Right cardiac atrium (tissue), 5 donors: Measurements from ENCODE around the gene ITPRIP. TPM values are rescaled to one million over a fixed set of nuclear protein-coding genes. Genes with fewer than 3 reads are reported as not detected.
A peak's percentile ranks its signal among the peaks of the same experiment; 100 is the strongest.

Experiments used
- ATAC-seq, 2 donors: fragments of 200-7000 bp; cut with Tn5 transposase; one replicate each; pipeline versions ENCODE4 v1.8.0 to v1.9.1; 2020; ENCODE audit warnings: moderate library complexity in 2 of 2, mild to moderate bottlenecking in 1 of 2
- DNase-seq, 3 donors: peaks; one replicate each; pipeline ENCODE4 v3.0.0-alpha.2; 2020
- H3K27ac ChIP-seq: one replicate; pipeline ENCODE4 v1.5.1; 2013; ENCODE audit warnings: mild to moderate bottlenecking, low read length, control low read depth, moderate library complexity
- H3K27me3 ChIP-seq: one replicate; pipeline ENCODE4 v1.6.1; 2013; ENCODE audit not compliant: control insufficient read depth, insufficient read depth
- H3K4me1 ChIP-seq: one replicate; pipeline ENCODE4 v1.6.1; 2013; ENCODE audit warnings: low read length; ENCODE audit not compliant: control insufficient read depth, insufficient read depth
- H3K4me3 ChIP-seq: one replicate; pipeline ENCODE4 v1.5.1; 2013; ENCODE audit warnings: low read length, control low read depth
- H3K9me3 ChIP-seq: one replicate; pipeline ENCODE4 v1.6.1; 2013; ENCODE audit warnings: low read length; ENCODE audit not compliant: control insufficient read depth
- WGBS: extraction: QIAGEN DNeasy Blood & Tissue Kit; methylation state at CpG from one replicate; pipeline ENCODE4 v1.1.7; 2013; 5-methylcytosine and 5-hydroxymethylcytosine counted together
- intact Hi-C, 4 donors: fragments of 100-400 bp; cut with DNase I; formaldehyde crosslinking; loops; one replicate each; pipeline versions ENCODE4 v1.11.0 to v1.14.0; 2022 to 2023
- polyA plus RNA-seq: library from polyadenylated mRNA; stranded (reverse); fragments of 200-250 nt; gene quantifications from one replicate; pipeline ENCODE4 v1.2.3, GENCODE V29; 2013
- total RNA-seq, 4 donors: library from RNA; stranded (reverse); fragmentation: NEBNext Ultra II Directional; extraction: Animal tissue kit (Norgen Biotek cat#: 25700); gene quantifications; one replicate each; pipeline ENCODE4 v1.2.1, GENCODE V29; 2021
- donor health status: healthy with polysubstance abuse.
- donor health status: DM: no; HTN: yes; CAD: no.
- donor health status: DM: no; HTN: no; CAD: no.
- donor health status: DM: no; HTN: yes; CAD: no; lungs with severe emphysema.
- donor health status: DM: yes; HTN: yes; CAD: no.

The ITPRIP gene
- total and polyA plus RNA-seq, 5 donors: 29.1 to 83.3 (median 42.7) TPM

DNA sequence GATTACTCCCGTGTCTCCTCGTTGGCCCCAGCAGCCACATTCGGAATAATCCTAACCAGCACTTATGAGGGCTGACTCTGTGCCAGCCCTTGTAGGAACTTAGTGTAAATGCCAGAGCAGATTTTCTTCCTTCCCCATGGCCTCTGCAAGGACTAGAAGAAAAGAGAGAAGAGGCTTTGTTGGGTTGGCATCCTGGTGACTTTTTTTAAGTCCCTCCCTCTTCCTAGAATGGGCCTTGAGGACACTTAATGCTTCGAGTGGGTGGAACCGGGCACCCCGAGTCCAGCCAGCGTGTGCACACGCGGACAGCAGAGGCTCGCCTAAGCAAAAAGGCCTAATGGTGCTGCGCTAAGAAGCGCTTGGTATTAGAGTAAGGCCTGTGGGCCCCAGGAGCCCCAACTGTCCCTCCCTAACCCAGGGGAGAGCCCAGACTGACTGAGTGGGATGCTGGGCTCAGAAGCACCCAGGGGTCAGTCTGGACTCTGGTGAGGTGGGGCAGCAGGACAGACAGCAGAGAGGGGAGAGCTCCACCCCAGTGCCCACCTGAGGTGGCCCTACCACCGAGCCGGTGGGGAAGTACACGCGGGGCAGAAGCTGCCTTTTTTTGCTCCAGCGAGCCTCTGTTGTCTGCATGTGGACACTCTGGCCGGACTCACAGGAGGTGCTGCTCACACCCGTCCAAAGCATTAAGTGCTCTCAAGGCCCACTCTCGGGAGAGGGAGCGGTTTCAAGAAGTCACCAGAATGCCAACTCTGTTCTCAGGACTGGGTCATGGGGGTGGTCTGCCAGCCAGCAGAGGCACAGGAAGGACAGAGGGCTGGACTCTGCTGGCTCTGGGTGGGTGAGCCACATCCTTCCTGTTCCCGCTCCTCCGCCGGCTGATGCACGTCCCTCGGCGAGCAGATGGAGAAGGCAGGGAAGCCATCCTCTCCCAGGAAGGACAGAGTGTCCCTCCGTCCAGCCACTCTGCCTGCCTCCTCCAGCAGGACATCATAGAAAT is 12.5 kb downstream of the ITPRIP start:
- Histone ChIP-seq H3K9me3 (no peaks in the 10 kb centered on the region), H3K27me3 (no peaks in the 10 kb centered on the region), H3K4me3 (no peak overlapping the region), H3K27ac (peak overlapping the region; percentile 98), H3K4me1 (peaks cover 86% of the 10 kb centered on the region)
- intact Hi-C loops: no loop called here
- WGBS: 35% methylated on average over 28 of the region's 28 CpGs
- DNase-seq (peak in 2 of 3 donors; percentile 60 to 78), ATAC-seq (peak; percentile 2 to 5)

DNA sequence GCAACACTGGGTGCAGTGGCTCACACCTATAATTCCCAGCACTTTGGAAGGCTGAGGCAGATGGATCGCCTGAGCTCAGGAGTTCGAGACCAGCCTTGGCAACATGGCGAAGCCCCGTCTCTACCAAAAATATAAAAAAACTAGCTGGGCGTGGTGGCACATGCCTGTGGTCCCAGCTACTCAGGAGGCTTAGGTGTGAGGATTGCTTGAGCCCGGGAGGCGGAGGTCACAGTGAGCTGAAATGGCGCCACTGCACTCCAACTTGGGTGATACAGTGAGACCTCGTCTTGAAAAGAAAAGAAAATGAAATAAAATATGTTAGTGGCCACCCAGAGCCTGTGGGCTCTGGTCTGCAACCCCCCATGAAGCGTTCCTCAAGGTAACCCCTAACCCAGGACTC is 13.3 kb downstream of the ITPRIP start:
- ATAC-seq: no peak
- Histone ChIP-seq H3K9me3 (no peaks in the 10 kb centered on the region), H3K27me3 (no peaks in the 10 kb centered on the region), H3K27ac (peak overlapping the region; percentile 62), H3K4me3 (no peak overlapping the region), H3K4me1 (peaks cover 83% of the 10 kb centered on the region)
- DNase-seq: peak in 1 of 3 donors; percentile 37
- 89% methylated on average over 10 of the region's 10 CpGs for WGBS
- intact Hi-C loops: no loop called here

DNA sequence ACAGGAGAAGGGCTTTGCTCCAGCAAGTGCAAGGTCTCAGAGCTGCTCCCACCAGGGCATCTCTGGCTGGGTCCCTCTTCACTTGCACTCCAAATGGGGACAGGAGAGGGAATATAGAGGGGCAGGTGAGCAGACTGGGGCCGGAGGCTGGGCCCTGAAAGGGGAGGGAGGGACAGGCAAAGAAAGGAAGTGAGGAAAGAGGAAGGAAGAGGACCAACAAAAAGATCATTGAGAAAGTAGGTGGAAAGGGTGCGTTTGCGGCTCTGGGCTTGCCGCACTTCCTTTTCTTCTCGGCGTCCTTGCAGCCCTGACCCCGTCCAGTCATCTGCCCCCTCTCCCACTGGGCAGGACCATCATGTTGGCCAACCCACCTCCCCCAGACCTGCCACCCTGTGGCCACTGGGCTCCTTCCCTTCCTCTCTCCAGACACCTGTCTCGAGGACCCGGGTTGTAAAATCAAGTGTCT is 14.0 kb downstream of the ITPRIP start:
- intact Hi-C loops: no loop called here

DNA sequence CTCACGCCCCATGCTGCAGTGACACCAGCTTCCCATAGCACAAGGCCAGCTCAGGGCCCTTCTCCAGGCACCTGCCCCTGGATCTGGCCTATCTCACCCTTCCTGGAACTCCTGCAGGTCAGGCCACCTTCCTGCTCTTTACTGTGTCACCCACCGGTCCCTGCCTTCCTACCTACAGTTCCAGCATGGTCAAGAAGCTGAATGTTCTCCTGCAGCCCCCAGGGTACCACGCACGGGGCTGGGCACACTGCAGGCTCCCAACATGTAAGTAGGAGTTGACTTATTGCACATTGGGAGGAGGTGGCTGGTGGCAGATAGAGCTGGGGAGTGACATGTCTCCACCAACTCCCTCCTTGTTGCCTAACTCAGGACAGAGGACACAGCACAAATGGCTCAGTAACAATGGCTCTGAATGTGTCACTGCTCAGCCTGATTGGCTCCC is 14.5 kb downstream of the ITPRIP start:
- DNase-seq (peak in 1 of 3 donors; percentile 44), ATAC-seq (no peak)
- Histone ChIP-seq H3K27ac (peak overlapping the region; percentile 6), H3K4me1 (peaks cover 81% of the 10 kb centered on the region), H3K4me3 (no peak overlapping the region), H3K27me3 (no peaks in the 10 kb centered on the region), H3K9me3 (no peaks in the 10 kb centered on the region)
- WGBS: 86% methylated on average over 4 of the region's 4 CpGs
- intact Hi-C loops: no loop called here

More for the DNA sequence above, 14.0 kb downstream of the ITPRIP start:
- DNase-seq (peak in 2 of 3 donors; percentile 69 to 72), ATAC-seq (no peak)
- Histone ChIP-seq H3K27ac (peak overlapping the region; percentile 28), H3K9me3 (no peaks in the 10 kb centered on the region), H3K4me1 (peaks cover 81% of the 10 kb centered on the region), H3K27me3 (no peaks in the 10 kb centered on the region), H3K4me3 (no peak overlapping the region)
- WGBS: 69% methylated on average over 9 of the region's 9 CpGs

DNA sequence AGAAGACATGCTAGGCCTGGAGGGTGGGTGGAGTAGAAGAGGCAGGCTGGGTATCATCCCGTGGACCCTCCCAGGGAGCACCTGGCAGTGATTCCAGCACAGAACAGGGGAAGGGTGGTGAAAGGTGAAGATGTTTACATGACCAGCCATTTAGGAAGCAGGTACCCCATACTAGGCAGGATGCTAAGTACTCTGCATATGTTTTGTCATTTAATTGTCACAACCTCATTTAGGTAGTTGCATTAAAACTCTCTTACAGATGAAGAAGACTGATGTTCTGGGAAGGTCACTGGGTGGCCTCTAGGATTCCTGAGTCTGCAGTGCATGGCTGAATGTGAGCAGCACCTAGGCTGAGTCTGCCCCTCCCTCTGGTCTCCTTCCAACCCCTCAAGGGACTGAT is 15.2 kb downstream of the ITPRIP start:
- Histone ChIP-seq H3K4me3 (no peak overlapping the region), H3K27me3 (no peaks in the 10 kb centered on the region), H3K27ac (peak overlapping the region; percentile 13), H3K9me3 (no peaks in the 10 kb centered on the region), H3K4me1 (peaks cover 80% of the 10 kb centered on the region)
- ATAC-seq: no peak
- intact Hi-C loops: no loop called here
- no peak for DNase-seq
- WGBS: 77% methylated on average over 1 of the region's 1 CpG

DNA sequence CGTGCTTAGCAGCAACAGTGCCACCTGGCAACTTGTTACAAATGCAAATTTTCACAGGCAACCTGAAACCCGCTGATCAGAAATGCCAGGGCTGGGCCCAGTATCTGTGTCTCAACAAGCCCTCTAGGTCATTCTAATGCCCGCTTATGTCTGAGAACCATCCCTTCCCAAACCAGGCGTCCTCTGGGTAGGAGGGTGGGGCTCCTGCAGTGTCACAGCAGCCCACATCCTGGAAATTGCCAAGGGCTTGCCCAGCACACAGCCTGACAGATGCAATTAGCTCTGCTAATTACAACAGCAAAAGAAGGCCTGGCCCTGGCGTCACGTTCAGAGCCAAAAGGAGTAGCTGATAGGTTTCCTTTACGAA is 15.9 kb downstream of the ITPRIP start:
- peak in 1 of 3 donors; percentile 48 for DNase-seq
- ATAC-seq: peak in 1 of 2 donors; percentile 8
- intact Hi-C loops: no loop called here
- Histone ChIP-seq H3K27ac (peak overlapping the region; percentile 79), H3K4me1 (peaks cover 78% of the 10 kb centered on the region), H3K9me3 (no peaks in the 10 kb centered on the region), H3K27me3 (no peaks in the 10 kb centered on the region), H3K4me3 (no peak overlapping the region)
- 40% methylated on average over 7 of the region's 7 CpGs for WGBS

DNA sequence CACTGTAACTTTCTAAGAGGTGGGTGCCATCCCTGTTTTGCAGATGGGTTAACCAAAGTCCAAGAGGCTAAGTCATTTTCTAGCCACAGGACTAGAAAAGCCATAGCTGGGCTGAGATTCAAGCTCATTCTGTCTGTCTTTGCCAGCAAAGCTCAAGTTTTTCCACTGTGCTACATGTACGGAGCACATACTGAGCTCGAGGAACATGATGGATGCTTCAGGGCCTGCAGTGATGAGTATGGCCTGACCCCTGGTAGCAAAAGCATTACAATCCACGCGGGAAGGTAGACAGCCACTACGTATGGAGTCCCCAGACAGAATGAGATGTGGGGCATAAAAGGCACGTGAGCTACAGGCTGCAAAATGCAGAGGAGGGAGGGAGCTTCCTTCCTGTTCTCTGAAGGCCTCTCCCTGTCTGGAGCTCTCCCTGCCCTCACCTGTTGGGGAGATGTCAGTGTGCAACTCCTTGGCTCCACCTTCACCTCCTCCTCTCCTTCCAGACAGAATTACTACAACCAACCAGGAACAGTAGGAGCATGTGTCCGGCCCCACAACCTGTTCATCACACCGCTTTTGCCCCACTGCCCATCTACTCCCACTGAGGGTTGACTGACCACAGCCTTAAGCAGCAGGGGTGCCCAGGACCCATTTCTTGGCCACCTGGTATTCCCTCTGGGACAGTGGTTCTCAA is 16.4 kb downstream of the ITPRIP start:
- H3K9me3 ChIP-seq: no peaks in the 10 kb centered on the region
- DNase-seq: peak in 1 of 3 donors; percentile 20
- no peak for ATAC-seq
- H3K27me3 ChIP-seq: no peaks in the 10 kb centered on the region
- H3K4me3 ChIP-seq: no peak overlapping the region
- intact Hi-C loops: no loop called here
- H3K4me1 ChIP-seq: peaks cover 76% of the 10 kb centered on the region
- 49% methylated on average over 8 of the region's 8 CpGs for WGBS
- H3K27ac ChIP-seq: peak overlapping the region; percentile 79

DNA sequence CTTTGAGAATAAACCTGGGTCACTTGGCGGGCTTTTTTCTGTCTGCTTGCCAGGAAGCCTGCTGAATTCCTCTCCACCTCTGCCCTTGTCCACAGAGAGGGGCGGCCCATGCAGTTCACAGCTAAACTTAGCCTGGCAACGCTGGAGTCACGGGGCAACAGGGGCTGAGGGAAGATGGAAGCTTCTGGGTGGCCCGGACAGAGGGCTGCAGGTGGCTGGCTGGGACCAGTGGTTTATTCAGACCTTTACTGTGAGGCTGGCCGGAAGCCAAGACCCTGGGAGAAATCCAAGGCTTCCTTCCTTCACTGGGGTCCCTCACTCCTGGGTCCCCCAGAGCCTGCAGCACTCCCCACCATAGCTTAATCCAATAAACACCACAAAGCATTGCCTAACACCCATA is 17.0 kb downstream of the ITPRIP start:
- peak in 1 of 3 donors; percentile 70 for DNase-seq
- H3K4me1 ChIP-seq: peaks cover 73% of the 10 kb centered on the region
- H3K9me3 ChIP-seq: no peaks in the 10 kb centered on the region
- intact Hi-C loops: no loop called here
- whole genome bisulfite sequencing: 38% methylated on average over 6 of the region's 6 CpGs
- ATAC-seq: peak in 1 of 2 donors; percentile 38
- no peaks in the 10 kb centered on the region for H3K27me3 ChIP-seq
- H3K27ac ChIP-seq: peak overlapping the region; percentile 75
- no peak overlapping the region for H3K4me3 ChIP-seq

DNA sequence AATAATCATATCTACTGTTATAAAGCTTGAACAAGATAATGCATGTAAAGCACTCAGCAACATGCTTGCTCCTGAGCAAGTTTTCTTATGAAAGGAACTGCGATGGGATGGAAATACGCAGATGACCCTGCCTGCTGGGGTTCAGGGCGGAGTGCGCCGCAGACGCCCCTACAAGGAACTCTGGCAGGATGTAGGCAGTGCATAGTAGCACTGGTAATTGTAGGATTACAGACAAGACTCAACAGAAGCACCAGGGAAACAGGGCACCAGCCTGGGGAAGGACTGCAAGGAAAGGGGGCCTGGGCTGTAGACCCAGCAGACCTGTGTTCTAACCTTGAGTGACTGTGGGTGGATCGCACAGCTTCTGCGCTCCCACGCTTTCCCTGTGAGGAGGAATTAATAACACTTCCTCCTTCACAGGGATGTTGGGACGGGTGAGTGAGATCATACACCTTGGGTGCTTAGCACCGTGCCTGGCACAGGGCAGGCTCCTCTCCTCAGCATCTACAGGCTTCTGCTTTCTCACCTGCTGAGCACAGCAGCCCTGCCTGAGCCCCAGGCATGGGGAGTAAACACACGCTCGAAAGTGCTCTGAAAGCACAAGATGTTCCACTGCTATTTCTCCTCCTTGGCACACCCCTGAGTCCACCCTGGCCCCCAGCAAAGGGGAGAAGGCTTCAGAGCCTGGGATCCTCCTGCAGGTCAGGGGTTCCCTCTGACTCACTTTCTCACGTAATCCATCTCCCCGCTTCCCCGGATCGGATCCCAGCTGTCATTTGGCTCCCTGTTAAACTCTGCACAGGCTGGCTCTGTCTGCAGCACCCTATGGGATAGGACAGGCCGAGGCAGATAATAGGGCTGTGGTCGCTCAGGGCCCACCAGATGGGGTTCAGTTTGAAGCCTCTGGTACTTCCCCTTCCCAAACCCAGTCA is 19.2 kb downstream of the ITPRIP start:
- DNase-seq (peak in 1 of 3 donors; percentile 50), ATAC-seq (peak in 1 of 2 donors; percentile 3)
- H3K4me1 ChIP-seq: peaks cover 59% of the 10 kb centered on the region
- no peaks in the 10 kb centered on the region for H3K9me3 ChIP-seq
- WGBS: 43% methylated on average over 19 of the region's 19 CpGs
- intact Hi-C loops: no loop called here
- H3K27me3 ChIP-seq: no peaks in the 10 kb centered on the region
- no peak overlapping the region for H3K4me3 ChIP-seq
- peak overlapping the region; percentile 73 for H3K27ac ChIP-seq

DNA sequence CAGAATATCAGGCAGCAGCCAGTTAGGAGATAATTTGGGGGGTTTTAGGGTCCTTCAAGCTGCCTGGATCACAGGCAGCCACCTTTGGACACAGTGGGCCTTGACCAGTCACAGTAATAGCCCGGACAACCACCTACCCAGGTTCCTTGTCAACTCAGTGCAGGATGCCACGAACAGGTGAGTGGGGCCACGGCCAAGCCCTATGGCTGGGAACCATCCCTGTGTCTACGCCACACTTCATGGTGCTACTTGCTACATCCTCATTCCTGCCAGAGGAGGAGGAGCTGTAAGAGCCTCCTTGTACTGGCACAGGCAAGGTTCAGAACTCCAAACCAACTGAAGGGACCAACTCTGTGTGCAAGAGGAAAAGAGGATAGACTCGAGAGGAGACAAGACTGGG is 19.9 kb downstream of the ITPRIP start:
- H3K4me3 ChIP-seq: no peak overlapping the region
- 83% methylated on average over 5 of the region's 5 CpGs for WGBS
- no peaks in the 10 kb centered on the region for H3K27me3 ChIP-seq
- peaks cover 51% of the 10 kb centered on the region for H3K4me1 ChIP-seq
- H3K27ac ChIP-seq: peak overlapping the region; percentile 32
- intact Hi-C loops: no loop called here
- H3K9me3 ChIP-seq: no peaks in the 10 kb centered on the region
- ATAC-seq (no peak), DNase-seq (peak in 1 of 3 donors; percentile 40)
